GM21528 (cell line): ENCODE data around the gene TUT1.
"Not testable (repeated sequence)": the region's sequence is repeated elsewhere in the genome, so short reads cannot be mapped to it uniquely, and the experiment has no call there.

Experiments used
- ATAC-seq: cut with Tn5 transposase; IDR thresholded peaks from one replicate; pipeline ENCODE4 v1.9.1; 2021; ENCODE audit warnings: mild to moderate bottlenecking, moderate library complexity; ENCODE audit not compliant: unreplicated experiment, low FRiP score

Gene TUT1

DNA sequence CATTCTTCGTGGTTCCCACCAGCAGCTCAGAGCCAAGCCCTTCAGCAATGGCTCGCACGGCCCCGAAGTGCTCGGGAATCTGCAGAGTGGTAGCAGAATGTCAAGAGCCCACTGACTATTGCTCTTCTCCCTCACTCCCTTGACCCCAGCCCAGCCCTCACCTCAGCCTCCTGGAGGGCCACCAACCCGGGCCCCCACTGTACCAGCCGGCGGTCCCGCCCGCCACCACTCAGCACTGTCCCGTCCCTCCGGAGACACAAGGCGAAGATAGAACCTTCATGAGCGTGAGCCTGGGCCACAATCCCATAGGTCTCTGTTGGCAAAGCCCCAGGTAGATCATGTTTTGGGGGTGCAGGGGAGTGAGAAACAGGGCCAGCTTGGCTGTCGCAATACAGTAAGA, 14.6 kb upstream of the TUT1 start:
- no peak for ATAC-seq

GRCh38 chr11:62605467-62605866, 14.1 kb upstream of the TUT1 start:
- ATAC-seq: no peak

- no peak for ATAC-seq
Observed at GRCh38 chr11:62604460-62605120, 13.3 kb upstream of the TUT1 start.

- ATAC-seq: no peak
Observed at GRCh38 chr11:62603776-62604299, 12.5 kb upstream of the TUT1 start.

DNA sequence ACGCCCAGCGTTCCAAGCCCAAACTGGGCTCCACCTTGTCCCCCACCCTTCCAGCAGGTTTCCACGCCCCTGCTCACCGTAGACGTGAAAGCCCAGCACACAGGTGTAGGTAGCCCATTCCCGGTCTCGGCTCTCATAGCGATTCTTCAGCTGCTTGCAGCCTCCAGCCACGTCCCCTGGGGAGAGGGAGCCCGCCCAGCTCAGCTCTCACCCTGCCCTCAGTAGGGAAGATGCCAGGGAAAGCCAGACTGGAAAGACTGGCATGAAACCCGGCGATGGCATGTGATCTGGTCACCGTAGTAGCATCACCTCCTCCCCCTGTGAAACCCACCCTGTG, 11.7 kb upstream of the TUT1 start:
- no peak for ATAC-seq

- no peak for ATAC-seq
Observed at GRCh38 chr11:62602141-62603071, 11.1 kb upstream of the TUT1 start.

- peak; percentile 78 for ATAC-seq
Observed at GRCh38 chr11:62601372-62602140, 10.2 kb upstream of the TUT1 start, which contains the start of gene MTA2. TSS of gene MTA2 (minus strand) at chr11:62601865. CDS start at chr11:62601450, 415 bp downstream.

- ATAC-seq: peak; percentile 14
Observed at GRCh38 chr11:62601122-62601371, 9.7 kb upstream of the TUT1 start.

- ATAC-seq: no peak
Observed at GRCh38 chr11:62600367-62601121, 9.2 kb upstream of the TUT1 start.

DNA sequence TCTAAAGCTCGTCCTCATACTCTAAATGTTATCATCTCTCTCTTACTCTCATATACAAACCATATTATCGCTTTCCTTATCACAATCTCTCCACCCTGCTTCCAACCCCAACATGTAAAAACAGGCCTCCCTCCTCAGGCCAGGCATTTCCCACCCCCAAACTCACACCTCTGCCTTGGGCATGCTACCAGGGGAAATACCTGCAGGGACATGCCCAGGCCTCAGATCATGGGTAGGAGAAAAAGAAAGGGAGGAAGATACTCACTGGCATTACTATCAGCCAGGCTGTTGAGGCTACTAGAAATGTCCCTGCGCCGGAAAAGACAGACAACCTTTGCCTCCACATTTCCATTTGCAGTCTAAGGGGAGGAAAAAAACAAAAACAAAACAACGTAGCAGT, 8.6 kb upstream of the TUT1 start:
- no peak for ATAC-seq

DNA sequence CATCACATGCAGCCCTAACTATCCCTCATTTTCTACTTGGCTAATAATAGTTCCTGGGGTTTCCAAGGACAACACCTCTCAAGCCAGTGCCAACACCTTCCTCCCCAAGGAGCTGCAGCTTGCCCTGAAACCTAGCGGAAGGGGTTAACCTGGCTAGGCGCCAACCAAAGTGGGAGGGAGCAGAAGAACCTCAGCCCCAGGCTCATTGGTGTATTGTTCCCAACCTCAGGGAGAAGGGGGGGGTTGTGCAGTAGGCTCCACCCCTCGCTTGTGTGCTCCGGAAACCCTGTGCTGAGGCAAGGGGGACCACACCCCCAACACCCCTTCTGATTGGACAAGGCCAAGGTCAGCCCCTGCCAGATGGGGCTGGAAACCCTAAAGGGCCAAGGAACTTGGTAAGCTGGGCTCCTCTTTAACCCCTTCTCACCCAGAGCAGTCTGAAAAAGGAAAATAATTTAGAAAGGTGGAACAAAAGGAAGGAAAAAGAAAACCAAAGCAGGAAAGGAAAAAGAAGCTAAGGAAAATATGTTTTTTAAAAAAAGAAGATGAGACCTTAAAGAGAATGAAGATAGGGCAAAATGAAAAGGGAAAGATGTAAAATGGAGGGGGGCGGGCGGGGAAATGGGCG, 7.9 kb upstream of the TUT1 start:
- peak; percentile 42 for ATAC-seq

DNA sequence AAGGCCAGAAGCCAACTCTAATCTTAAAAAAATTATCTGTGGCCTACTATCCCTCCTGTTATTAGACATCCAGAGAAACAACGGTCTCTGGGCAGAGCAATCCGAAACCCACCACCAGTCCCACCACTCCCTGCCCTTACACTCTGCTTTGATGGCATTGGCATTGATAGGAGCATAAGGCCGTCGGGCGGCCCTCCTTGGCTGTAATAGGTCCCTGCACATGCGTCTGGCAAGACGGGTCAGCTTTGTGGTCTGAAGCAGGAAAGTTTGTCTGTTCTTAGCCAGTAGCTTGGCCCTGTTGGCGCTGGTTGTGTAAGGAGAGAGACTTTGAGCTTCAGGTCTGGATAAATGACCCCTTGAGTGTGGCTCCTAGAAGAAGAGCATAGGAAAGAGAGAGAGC, 3.8 kb upstream of the TUT1 start:
- ATAC-seq: no peak

- ATAC-seq: no peak
Observed at GRCh38 chr11:62593434-62594044, 2.2 kb upstream of the TUT1 start.

GRCh38 chr11:62592989-62593421, 1.7 kb upstream of the TUT1 start:
- no peak for ATAC-seq

- no peak for ATAC-seq
Observed at GRCh38 chr11:62592146-62592815, 958 bp upstream of the TUT1 start.

DNA sequence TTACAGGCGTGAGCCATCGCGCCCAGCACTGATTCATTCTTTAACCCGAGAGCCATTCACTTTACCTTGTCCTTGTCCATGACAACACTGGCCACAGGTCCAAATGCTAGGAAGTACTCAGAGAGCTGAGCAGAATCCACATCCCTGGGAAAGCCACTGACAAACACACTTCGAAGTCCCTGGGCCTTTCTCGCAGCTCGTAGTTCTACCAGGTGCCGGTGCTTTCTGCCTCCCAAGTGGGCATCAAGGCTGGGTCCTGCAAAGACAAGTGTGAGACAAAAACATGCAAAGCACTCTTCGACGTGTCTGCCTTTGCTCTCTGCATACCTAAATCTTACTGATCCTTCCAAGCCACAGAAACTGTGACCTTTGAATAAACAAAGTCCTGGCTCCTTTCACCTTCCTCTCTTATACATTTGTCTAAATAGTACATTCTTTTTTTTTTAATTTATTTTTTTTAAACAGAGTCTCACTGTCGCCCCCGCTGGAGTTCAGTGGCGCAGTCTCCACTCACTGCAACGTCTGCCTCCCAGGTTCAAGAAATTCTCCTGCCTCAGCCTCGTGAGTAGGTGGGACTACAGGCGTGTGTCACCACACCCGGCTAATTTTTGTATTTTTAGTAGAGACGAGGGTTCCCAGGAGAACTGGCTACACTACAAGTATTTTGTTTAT, 2.2 kb downstream of the TUT1 start:
- ATAC-seq: no peak

- ATAC-seq: not testable (repeated sequence)
Observed at GRCh38 chr11:62585356-62585755, 6.0 kb downstream of the TUT1 start.

DNA sequence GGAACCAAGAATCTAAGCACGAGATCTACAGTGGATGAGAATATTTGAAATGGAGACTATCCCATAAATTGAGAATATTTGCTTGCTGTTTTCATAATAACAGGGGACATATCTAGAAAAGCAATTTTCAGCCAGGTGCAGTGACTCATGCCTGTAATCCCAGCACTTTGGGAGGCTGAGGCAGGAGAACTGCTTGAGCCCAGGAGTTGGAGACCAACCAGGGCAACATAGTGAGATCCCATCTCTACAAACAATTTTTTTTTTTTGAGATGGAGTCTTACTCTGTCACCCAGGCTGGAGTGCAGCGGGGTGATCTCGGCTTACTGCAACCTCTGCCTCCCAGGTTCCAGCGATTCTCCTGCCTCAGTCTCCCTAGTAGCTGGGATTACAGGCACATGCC, 9.6 kb downstream of the TUT1 start:
- not testable (repeated sequence) for ATAC-seq
